Ovary (tissue), 3 donors: ENCODE measurements around the gene PRKAG1.

ENCODE experiments used
- CTCF ChIP-seq, 3 donors: fragments of 450-650 bp in 2 of 3; fragments of 200-600 bp in 1 of 3; IDR thresholded peaks; one replicate each; pipeline versions ENCODE4 v1.5.1 to v1.8.0; 2016 to 2022; ENCODE audit warnings: antibody characterized with exemption in 3 of 3, mild to moderate bottlenecking in 1 of 3
- POLR2A ChIP-seq: fragments of 450-650 bp; IDR thresholded peaks from one replicate; pipeline ENCODE4 v1.6.1; 2017; ENCODE audit warnings: antibody characterized with exemption, mild to moderate bottlenecking, moderate library complexity
- donor health status: DM: no; HTN: no; CAD: no.

- no peak for TF ChIP-seq CTCF (IDR thresholded peaks at IDR 0.05)
- no peak for TF ChIP-seq POLR2A
Observed at GRCh38 chr12:49052451-49053208, 34.1 kb upstream of the PRKAG1 start.
